ENCODE measurements around the gene WBP11.

DNA sequence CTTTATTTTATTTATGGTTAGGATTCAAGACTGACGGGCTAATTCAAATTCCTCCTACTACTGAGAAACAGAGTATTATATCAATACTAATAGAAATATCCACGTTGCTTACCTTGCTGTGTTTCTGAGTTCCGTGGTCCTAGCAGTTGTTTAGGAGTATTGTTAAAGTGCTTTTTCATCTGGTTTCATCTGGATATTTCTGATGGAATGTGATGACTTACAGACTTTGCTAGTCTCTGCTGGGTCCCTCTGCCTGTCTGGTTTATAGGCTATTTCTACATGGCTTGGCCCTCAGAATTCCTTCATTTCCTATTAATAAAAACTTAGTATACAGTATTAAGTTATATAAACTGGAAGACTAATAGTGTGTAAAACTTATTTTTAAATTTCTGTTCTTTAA lies 10.7 kb upstream of the WBP11 start, which contains the start of gene SMCO3:
- TF ChIP-seq POLR2A (IDR thresholded peaks at IDR 0.05; ENCODE audit: low read depth, low read length): no peak
- no peak for TF ChIP-seq POU2F2 (IDR thresholded peaks at IDR 0.05; ENCODE audit: low read depth, low read length)
- TF ChIP-seq TAF1 (IDR thresholded peaks at IDR 0.05; ENCODE audit: low read depth, low read length): no peak
- TF ChIP-seq POLR2AphosphoS5 (IDR thresholded peaks at IDR 0.05; ENCODE audit: low read depth, low read length): no peak
- no peak for TF ChIP-seq SPI1 (IDR thresholded peaks at IDR 0.05; ENCODE audit: low read depth, low read length)
- no peak for TF ChIP-seq PAX5 (IDR thresholded peaks at IDR 0.05; ENCODE audit: insufficient read depth, low read length, severe bottlenecking)
